ENCODE measurements around the gene EIF2AK3.

The EIF2AK3 gene

DNA sequence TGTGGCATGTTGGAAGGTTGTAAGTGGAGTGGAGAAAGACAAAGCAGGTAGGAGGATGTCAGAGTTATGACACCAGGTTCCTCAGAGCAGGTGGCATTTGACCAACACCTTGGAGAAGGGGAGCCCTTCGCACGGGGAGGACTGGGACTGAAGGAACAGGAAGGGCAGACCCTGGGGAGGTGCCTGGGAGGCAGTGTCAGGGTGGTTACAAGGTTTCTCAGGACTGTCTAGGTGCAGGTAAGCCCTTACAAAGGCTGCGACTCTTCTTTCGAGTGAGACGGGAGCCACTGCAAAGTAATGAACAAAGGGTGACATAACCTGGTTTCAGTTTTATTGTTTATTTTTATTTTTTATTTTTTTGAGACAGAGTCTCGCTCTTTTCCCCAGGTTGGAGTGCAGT lies 84.6 kb downstream of the EIF2AK3 start:
- DNase-seq (ENCODE audit: low read depth in 2 of 2): no peak

DNA sequence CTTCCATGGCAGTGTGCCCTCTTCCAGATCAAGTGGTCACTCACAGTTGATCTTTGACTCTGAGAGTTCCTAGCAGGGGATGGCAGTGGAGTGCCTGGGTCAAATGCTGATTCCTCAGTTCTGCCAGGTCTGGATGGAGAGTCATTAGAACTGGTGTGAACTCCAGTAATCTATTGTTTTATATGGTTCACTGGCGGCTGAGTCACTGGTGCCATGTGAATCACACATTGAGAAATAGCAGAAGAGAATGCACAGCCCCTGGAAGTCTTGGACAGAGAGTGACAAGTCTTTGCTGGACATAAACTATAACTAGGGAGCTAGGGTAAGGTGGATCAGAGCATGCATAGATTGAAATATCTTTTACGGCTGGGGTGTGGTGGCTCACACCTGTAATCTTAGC lies 86.9 kb downstream of the EIF2AK3 start:
- no peak for DNase-seq (ENCODE audit: low read depth in 2 of 2)

DNA sequence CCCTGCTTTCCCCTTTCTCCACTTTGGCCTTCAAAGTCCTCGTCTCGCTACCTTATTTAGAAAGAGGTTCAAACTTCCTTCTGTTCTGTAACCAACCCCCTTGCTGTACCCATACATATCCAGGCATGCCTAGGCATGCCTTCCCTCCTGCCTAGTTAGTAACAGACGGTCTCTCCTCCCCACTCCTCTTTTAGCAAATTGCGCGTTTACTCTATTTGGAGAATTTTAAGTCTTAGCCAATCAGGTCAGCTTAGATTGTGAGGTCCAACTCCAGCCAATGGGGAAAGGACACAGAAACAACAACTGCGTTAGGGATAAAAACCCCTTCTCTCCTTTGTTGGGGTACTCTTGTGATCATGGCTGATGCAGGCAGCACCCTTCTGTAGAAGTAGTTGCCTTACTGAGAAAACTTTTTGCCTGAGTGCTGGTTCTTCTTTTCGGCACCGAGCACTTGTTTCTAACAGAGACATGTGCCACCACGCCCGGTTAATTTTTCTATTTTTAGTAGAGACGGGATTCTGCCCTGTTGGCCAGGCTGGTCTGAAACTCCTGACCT lies 88.8 kb downstream of the EIF2AK3 start:
- DNase-seq (ENCODE audit: low read depth in 2 of 2): no peak

DNA sequence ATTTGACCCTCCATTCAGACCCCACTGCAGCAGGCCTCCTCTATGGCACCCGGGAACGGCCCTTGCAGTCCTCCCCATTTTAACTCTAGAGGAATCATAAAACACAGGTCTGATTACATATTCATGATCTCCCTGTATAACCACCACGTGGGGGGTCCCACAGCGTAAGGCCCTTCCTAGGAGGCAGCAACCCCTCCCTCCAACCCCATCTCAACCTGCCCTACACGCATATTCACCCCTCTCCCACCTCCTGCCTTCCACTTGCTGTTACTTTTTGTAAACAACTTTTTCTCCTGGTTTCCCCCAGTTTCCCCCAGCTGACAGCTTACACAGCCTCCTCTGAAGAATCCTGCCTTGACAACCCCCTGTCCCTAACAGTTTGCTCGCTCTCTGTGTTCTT lies 89.6 kb downstream of the EIF2AK3 start:
- no peak for DNase-seq (ENCODE audit: low read depth in 2 of 2)

DNA sequence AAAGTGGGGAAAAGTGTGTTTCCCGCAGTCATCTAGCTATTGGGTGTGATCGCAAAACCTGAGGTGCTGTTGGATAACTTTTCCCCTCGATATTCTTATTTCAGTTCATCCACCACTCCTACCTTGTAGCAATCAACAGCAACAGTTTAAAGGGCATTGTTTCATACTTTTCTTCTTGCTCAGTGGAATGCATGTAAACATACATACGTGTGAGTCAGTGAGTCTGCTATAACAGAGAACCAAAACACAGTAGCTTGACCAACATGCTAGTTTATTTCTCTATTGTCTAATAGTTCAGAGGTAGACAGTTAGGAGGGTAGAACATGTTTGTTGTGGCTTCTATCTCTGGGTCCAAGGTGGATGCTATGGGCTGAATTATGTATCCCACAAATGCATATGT lies 97.2 kb downstream of the EIF2AK3 start:
- no peak for DNase-seq (ENCODE audit: low read depth in 2 of 2)

DNA sequence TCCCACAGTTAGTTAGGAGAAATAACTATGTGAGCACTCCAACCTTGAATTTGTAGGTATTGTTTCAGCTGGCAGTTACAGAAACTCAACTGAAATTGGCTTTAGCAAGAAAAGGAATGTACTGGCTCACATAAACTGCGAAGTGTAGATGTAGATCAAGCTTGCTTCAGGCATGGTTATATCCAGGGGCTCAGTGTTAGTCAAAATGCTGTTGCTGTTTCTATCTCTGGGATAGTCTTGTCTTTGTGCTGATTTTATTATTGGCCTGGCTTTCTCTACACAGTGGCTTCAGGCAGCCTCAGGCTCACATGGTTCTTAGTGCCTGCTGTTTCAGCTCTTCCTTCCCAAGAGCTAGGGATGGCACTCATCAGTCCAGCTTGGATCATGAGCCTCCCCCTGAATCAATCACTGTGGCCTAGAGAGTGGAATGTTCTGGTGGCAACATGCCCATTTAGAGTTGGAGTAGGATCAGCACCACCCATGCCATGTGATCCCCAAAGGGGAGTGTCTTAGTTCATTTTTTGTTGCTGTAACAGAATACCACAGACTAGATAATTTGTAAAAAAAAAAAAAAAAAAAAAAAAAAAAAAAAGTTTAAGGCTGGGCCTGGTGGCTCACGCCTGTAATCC lies 105.7 kb downstream of the EIF2AK3 start:
- no peak for DNase-seq (ENCODE audit: low read depth in 2 of 2)

DNA sequence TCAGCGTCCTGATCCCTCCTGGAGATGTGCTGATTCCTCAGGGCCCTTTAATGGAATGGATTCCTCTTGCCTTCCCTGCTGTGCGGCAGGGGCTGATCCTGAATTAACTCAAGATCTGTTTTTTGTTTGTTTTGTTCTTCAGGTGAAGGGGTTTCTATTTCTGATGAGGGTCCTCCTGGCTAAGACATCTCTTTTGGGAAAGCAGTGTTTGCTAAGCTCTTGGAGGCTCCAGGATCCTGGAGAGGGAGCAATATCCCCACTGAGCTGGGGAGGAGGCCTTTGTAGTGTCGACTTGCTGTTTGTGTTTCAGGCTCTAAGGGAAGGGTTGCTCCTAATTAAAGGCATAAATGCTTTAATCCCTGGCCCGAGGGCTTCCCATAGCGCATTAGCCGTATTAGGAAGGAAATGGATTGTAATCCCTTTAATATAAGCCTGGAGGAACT lies 109.5 kb downstream of the EIF2AK3 start:
- DNase-seq (ENCODE audit: low read depth in 2 of 2): no peak

All from fibroblast of skin of left biceps (primary cell).